AG04450 (cell line): ENCODE data around the gene NPPB. TPM values are rescaled to one million over a fixed set of nuclear protein-coding genes. Genes with fewer than 3 reads are reported as not detected.

Source experiments
- CTCF ChIA-PET: fragments of 300-600, 350-600 bp; formaldehyde crosslinking; extraction: SDS; loops from one replicate; lab custom pipeline; 2022; ENCODE audit warnings: antibody characterized with exemption, inconsistent platforms; lab: Charles Lee
- POLR2A ChIA-PET: fragments of 350-600 bp; formaldehyde crosslinking; extraction: SDS; loops from one replicate; lab custom pipeline; 2021; ENCODE audit warnings: antibody characterized with exemption, inconsistent platforms; lab: Yijun Ruan, JAX
- DNase-seq: peaks from one replicate; pipeline ENCODE4 v3.0.0-alpha.2; 2011; ENCODE audit warnings: low read depth, low spot score
- H3K27ac ChIP-seq: one replicate; pipeline ENCODE4 v1.5.1; 2012; ENCODE audit warnings: low read depth, low read length, control low read depth
- H3K27me3 ChIP-seq: one replicate; pipeline ENCODE4 v1.6.0; 2012; ENCODE audit warnings: low read length; ENCODE audit not compliant: control insufficient read depth, insufficient read depth
- H3K4me3 ChIP-seq: 2 replicates; pipeline ENCODE4 v1.5.1; 2011; ENCODE audit warnings: mild to moderate bottlenecking, low read depth, low read length, control low read depth
- H3K9me3 ChIP-seq: 2 replicates; pipeline ENCODE4 v1.5.1; 2012; ENCODE audit warnings: low read length; ENCODE audit not compliant: control insufficient read depth, insufficient read depth
- CTCF ChIP-seq: IDR thresholded peaks from 2 replicates; pipeline ENCODE4 v1.5.1; 2011; ENCODE audit warnings: low read depth, low read length, control low read depth, inconsistent platforms
- polyA plus RNA-seq: library from polyadenylated mRNA; depleted of rRNA; stranded (reverse); fragments of >200 nt; gene quantifications from 2 replicates; pipeline ENCODE4 v1.2.3, GENCODE V29; 2011

Gene NPPB
- polyA plus RNA-seq, 1 experiment = not detected

GRCh38 chr1:11886986-11887665, 28.4 kb upstream of the NPPB start:
- Histone ChIP-seq H3K27me3 (peaks cover 42% of the 10 kb centered on the region), H3K27ac (no peak overlapping the region), H3K4me3 (no peak overlapping the region), H3K9me3 (peaks cover under 1% of the 10 kb centered on the region; the same call in 1 of the 2 replicates)
- CTCF ChIA-PET = interaction anchor here (1.0 kb wide), 1 partner anchor 21 kb away, joined by 3 read pairs; no protein-coding TSS in a partner anchor
- no peak for DNase-seq
- POLR2A ChIA-PET = interaction anchor here (1.2 to 2.7 kb wide), 2 partner anchors 21 kb away, joined by 6 to 9 read pairs; no protein-coding TSS in a partner anchor
- TF ChIP-seq CTCF = no peak

GRCh38 chr1:11885916-11886315, 27.2 kb upstream of the NPPB start:
- no peak for DNase-seq
- no peak overlapping the region for H3K4me3 ChIP-seq
- H3K9me3 ChIP-seq = peaks cover 4% of the 10 kb centered on the region; the same call in 1 of the 2 replicates
- no peak for TF ChIP-seq CTCF
- no peak overlapping the region for H3K27ac ChIP-seq
- peaks cover 42% of the 10 kb centered on the region for H3K27me3 ChIP-seq
- ChIA-PET CTCF (no interaction called here), POLR2A (interaction anchor here (0.5 to 2.7 kb wide), 2 partner anchors 14 to 22 kb away, joined by 3 to 9 read pairs; no protein-coding TSS in a partner anchor)

GRCh38 chr1:11882814-11883538, 24.2 kb upstream of the NPPB start:
- Histone ChIP-seq H3K4me3 (no peak overlapping the region), H3K27ac (no peak overlapping the region), H3K27me3 (peaks cover 53% of the 10 kb centered on the region), H3K9me3 (peaks cover 4% of the 10 kb centered on the region; the same call in 1 of the 2 replicates)
- TF ChIP-seq CTCF = no peak
- ChIA-PET CTCF (interaction anchor here (0.7 to 0.9 kb wide), 2 partner anchors 9 to 11 kb away, joined by 3 to 5 read pairs; no protein-coding TSS in a partner anchor), POLR2A (no interaction called here)
- DNase-seq = no peak

GRCh38 chr1:11881749-11882441, 23.1 kb upstream of the NPPB start:
- Histone ChIP-seq H3K27me3 (peaks cover 56% of the 10 kb centered on the region), H3K4me3 (no peak overlapping the region), H3K9me3 (peaks cover 4% of the 10 kb centered on the region; the same call in 1 of the 2 replicates), H3K27ac (no peak overlapping the region)
- no peak for TF ChIP-seq CTCF
- DNase-seq = no peak
- POLR2A ChIA-PET = interaction anchor here (1.4 kb wide), 1 partner anchor 26 kb away, joined by 6 read pairs; no protein-coding TSS in a partner anchor
- CTCF ChIA-PET = interaction anchor here (0.7 to 0.9 kb wide), 2 partner anchors 10 kb away, joined by 3 to 5 read pairs; no protein-coding TSS in a partner anchor
